ENCODE data around the gene GCN1. TPM values are rescaled to one million over a fixed set of nuclear protein-coding genes. Genes with fewer than 3 reads are reported as not detected.
A peak's percentile ranks its signal among the peaks of the same experiment; 100 is the strongest.
"Not testable (repeated sequence)": the region's sequence is repeated elsewhere in the genome, so short reads cannot be mapped to it uniquely, and the experiment has no call there.

Gene GCN1
- total RNA-seq, 2 donors from 2014 or later = 94.4 to 177 TPM

DNA sequence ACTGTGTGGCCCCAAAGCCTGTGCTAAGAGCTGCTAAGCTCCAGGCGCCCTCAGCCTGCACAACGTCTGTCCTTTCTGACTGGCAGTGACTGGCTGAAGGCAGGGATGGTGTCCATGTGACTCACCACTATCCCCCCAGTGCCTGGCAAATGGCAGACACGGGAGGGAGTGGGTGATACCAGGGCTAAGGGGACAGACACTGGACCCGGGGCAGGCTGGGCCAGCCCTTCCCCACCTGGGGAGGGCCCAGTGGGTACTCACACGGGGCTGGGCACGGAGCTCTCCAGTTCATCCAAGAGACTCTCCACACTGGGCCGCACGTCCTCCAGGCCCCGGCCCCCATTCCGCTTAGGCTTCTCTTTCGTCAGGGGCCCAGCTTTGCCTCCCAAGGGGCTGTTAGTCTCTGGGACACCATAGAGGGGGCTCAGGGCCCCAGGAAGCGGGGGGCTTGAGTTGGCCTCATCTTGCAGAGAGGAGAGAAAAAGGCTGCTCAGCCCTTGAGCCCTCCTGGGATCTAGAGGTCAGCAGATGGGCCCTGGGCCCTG, 27.8 kb upstream of the GCN1 start:
- ATAC-seq (replicated peaks) = no peak
- no peak overlapping the region for H3K4me3 Mint-ChIP-seq
- H3K36me3 Mint-ChIP-seq (ENCODE audit: low read depth) = peaks cover 58% of the 10 kb centered on the region
- H3K27ac Mint-ChIP-seq = peak overlapping the region; percentile 73
- peaks cover 7% of the 10 kb centered on the region for H3K4me1 Mint-ChIP-seq
- H3K27me3 Mint-ChIP-seq = no peaks in the 10 kb centered on the region
- no peaks in the 10 kb centered on the region for H3K9me3 Mint-ChIP-seq

- H3K36me3 Mint-ChIP-seq (ENCODE audit: low read depth) = peaks cover 58% of the 10 kb centered on the region
- no peak for ATAC-seq (replicated peaks)
- no peak overlapping the region for H3K27ac Mint-ChIP-seq
- H3K4me1 Mint-ChIP-seq = peaks cover 7% of the 10 kb centered on the region
- no peaks in the 10 kb centered on the region for H3K9me3 Mint-ChIP-seq
- H3K27me3 Mint-ChIP-seq = no peaks in the 10 kb centered on the region
- H3K4me3 Mint-ChIP-seq = no peak overlapping the region
Observed at GRCh38 chr12:120221576-120221900, 27.0 kb upstream of the GCN1 start.

- peaks cover 7% of the 10 kb centered on the region for H3K4me1 Mint-ChIP-seq
- H3K27me3 Mint-ChIP-seq = no peaks in the 10 kb centered on the region
- no peak for ATAC-seq (replicated peaks)
- H3K9me3 Mint-ChIP-seq = no peaks in the 10 kb centered on the region
- H3K27ac Mint-ChIP-seq = peak overlapping the region; percentile 18
- peaks cover 59% of the 10 kb centered on the region for H3K36me3 Mint-ChIP-seq (ENCODE audit: low read depth)
- no peak overlapping the region for H3K4me3 Mint-ChIP-seq
Observed at GRCh38 chr12:120220838-120221575, 26.5 kb upstream of the GCN1 start.

- H3K36me3 Mint-ChIP-seq (ENCODE audit: low read depth) = peaks cover 63% of the 10 kb centered on the region
Observed at GRCh38 chr12:120218680-120219606, 24.4 kb upstream of the GCN1 start.

GRCh38 chr12:120216742-120217605, 22.5 kb upstream of the GCN1 start:
- no peak for ATAC-seq (replicated peaks)
- no peaks in the 10 kb centered on the region for H3K4me1 Mint-ChIP-seq
- H3K36me3 Mint-ChIP-seq (ENCODE audit: low read depth) = peaks cover 67% of the 10 kb centered on the region
- H3K27me3 Mint-ChIP-seq = no peaks in the 10 kb centered on the region
- no peaks in the 10 kb centered on the region for H3K9me3 Mint-ChIP-seq
- no peak overlapping the region for H3K4me3 Mint-ChIP-seq
- no peak overlapping the region for H3K27ac Mint-ChIP-seq

More at GRCh38 chr12:120218680-120219606, 24.4 kb upstream of the GCN1 start:
- no peaks in the 10 kb centered on the region for H3K4me1 Mint-ChIP-seq
- ATAC-seq (replicated peaks) = no peak
- no peaks in the 10 kb centered on the region for H3K9me3 Mint-ChIP-seq
- no peak overlapping the region for H3K27ac Mint-ChIP-seq
- H3K4me3 Mint-ChIP-seq = no peak overlapping the region
- H3K27me3 Mint-ChIP-seq = no peaks in the 10 kb centered on the region

DNA sequence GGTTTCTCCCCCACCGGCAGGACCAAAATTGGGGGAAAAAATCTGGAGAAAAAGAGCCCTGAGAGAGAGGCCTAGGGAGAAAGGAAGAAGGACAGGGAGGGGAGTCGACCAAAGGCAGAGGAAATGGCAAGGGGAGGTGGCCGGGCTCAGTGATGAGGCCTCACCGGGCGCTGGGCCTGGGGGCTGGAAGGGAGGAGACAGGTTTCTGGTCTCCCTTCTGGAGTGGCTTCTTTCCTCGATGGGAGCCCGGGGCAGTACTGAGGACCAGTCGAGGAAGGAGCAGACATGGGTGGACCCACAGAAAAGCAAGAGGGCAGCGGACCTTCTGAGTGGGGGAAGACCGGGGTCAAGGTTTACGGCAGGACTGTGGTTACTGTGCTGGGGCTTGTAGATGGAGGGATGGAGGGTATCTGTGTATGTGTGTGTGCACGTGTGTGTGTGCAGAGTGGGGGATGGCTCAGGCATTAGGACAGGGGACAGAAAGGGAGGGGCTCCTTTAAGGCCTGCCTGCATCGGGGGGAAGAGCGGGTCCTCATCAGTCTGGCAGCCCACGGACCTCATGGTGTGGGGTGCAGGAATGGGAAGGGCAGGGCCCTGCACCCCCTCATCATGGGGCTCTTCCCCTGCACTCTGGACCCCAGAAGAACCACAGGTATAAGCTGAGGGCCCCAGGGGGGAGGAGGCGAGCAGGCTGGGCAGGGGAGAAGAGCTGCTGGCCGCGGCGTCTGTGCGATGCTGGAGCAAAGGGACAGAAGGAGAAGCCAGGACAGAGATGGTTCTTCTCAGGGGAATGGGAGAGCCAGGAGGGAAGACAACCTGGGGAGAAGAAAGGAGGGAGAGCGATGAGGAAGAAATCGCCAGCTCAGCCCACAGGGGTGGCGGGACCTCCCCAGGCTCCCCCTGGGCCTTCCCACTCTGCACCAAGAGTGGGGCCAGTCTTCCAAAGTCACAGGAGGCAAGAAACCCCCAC, 21.5 kb upstream of the GCN1 start:
- H3K36me3 Mint-ChIP-seq (ENCODE audit: low read depth) = peaks cover 75% of the 10 kb centered on the region
- H3K27ac Mint-ChIP-seq = no peak overlapping the region
- no peak for ATAC-seq (replicated peaks)

GRCh38 chr12:120215357-120215735, 20.8 kb upstream of the GCN1 start:
- no peak overlapping the region for H3K4me3 Mint-ChIP-seq
- peaks cover 75% of the 10 kb centered on the region for H3K36me3 Mint-ChIP-seq (ENCODE audit: low read depth)
- no peaks in the 10 kb centered on the region for H3K9me3 Mint-ChIP-seq
- no peak overlapping the region for H3K27ac Mint-ChIP-seq
- no peaks in the 10 kb centered on the region for H3K27me3 Mint-ChIP-seq
- ATAC-seq (replicated peaks) = no peak
- H3K4me1 Mint-ChIP-seq = peaks cover 6% of the 10 kb centered on the region

More for the DNA sequence above, 21.5 kb upstream of the GCN1 start:
- H3K4me1 Mint-ChIP-seq = peaks cover 6% of the 10 kb centered on the region
- no peaks in the 10 kb centered on the region for H3K27me3 Mint-ChIP-seq
- H3K4me3 Mint-ChIP-seq = no peak overlapping the region
- no peaks in the 10 kb centered on the region for H3K9me3 Mint-ChIP-seq

DNA sequence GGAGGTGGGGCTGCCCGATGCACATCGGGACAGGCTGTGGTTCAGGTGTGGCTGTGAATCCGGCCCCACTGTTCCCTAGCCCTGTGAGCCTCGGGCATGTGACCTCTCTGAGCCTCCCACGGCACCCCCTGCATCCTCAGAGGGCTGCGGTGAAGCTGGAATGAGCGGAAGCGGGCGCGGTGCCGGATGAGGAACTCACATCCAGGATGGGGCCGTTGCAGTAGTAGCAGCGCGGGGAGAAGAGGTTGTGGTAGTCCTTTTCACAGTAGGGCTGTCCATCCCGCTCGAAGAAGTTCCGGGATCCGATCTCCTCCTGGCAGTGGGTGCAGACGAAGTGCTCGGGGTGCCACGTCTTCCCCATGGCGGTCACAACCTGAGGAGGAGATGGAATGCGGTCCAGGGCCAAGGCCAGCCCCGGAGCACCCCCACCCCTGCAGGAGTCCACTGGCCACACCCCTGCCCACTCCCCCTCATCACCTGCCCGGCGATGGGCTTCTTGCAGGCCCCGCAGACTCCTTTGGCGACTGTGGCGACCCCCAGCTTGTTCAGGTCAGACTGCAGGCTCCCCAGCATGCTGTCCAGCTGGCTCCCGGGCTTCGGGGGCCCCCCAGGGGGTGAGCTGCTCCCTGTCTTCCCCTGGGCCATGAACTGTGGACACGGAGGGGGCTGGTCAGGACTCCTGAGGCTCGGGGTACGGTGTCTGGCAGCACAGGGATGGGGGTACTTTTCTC, 20.3 kb upstream of the GCN1 start:
- ATAC-seq (replicated peaks) = no peak
- no peak overlapping the region for H3K27ac Mint-ChIP-seq

DNA sequence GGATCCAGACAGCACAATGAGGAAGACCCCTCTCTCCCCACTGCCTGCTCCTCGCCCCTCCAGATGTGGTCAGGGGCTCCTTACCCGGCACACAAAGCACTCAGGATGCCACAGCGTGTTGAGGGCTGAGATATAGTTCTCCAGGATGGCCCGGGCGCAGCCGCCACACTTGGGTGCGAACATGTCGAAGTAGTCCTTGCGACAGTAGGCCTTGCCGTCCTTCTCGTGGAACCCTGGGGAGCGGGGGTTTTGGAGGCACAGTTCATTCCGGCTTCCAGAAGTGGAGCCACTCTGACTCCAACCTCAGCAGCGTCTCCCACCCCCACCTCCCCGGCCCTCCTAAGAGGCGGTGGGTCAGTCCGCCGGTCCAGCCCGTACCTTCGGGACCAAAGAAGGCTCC, 19.2 kb upstream of the GCN1 start:
- H3K27ac Mint-ChIP-seq = no peak overlapping the region
- H3K27me3 Mint-ChIP-seq = no peaks in the 10 kb centered on the region
- no peak overlapping the region for H3K4me3 Mint-ChIP-seq
- H3K36me3 Mint-ChIP-seq (ENCODE audit: low read depth) = peaks cover 64% of the 10 kb centered on the region
- H3K9me3 Mint-ChIP-seq = no peaks in the 10 kb centered on the region
- H3K4me1 Mint-ChIP-seq = peaks cover 6% of the 10 kb centered on the region
- no peak for ATAC-seq (replicated peaks)

More for the DNA sequence above, 20.3 kb upstream of the GCN1 start:
- Mint-ChIP-seq H3K27me3 (no peaks in the 10 kb centered on the region), H3K4me3 (no peak overlapping the region), H3K9me3 (no peaks in the 10 kb centered on the region), H3K36me3 (ENCODE audit: low read depth) (peaks cover 74% of the 10 kb centered on the region), H3K4me1 (peaks cover 6% of the 10 kb centered on the region)

DNA sequence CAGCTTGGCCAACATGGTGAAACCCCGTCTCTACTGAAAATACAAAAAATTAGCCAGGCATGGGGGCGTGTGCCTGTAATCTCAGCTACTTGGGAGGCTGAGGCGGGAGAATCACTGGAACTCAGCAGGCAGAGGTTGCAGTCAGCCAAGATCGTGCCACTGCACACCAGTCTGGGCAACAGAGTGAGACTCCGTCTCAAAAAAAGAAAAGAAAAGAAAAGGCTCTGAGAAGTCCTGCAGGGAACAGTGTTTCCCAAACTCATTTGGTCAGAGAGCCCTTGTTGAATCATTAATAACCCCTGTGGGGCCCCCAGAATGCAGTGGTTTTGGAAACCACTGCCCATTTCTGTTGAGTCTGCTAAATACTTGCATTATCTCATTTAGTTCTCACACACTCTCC, 18.7 kb upstream of the GCN1 start:
- not testable (repeated sequence) for H3K4me3 Mint-ChIP-seq; H3K9me3 Mint-ChIP-seq; ATAC-seq (replicated peaks); H3K27me3 Mint-ChIP-seq; H3K27ac Mint-ChIP-seq; H3K4me1 Mint-ChIP-seq
- H3K36me3 Mint-ChIP-seq (ENCODE audit: low read depth) = peaks cover 58% of the 10 kb centered on the region

GRCh38 chr12:120212301-120212700, 17.8 kb upstream of the GCN1 start:
- H3K36me3 Mint-ChIP-seq (ENCODE audit: low read depth) = peaks cover 60% of the 10 kb centered on the region
- no peaks in the 10 kb centered on the region for H3K27me3 Mint-ChIP-seq
- H3K4me3 Mint-ChIP-seq = no peak overlapping the region
- H3K9me3 Mint-ChIP-seq = no peaks in the 10 kb centered on the region
- ATAC-seq (replicated peaks) = no peak
- H3K4me1 Mint-ChIP-seq = peaks cover 6% of the 10 kb centered on the region
- H3K27ac Mint-ChIP-seq = no peak overlapping the region

- Mint-ChIP-seq H3K27ac (peak overlapping the region; percentile 68), H3K27me3 (no peaks in the 10 kb centered on the region), H3K36me3 (ENCODE audit: low read depth) (peaks cover 62% of the 10 kb centered on the region), H3K4me3 (no peak overlapping the region), H3K4me1 (peaks cover 6% of the 10 kb centered on the region), H3K9me3 (no peaks in the 10 kb centered on the region)
- ATAC-seq (replicated peaks) = no peak
Observed at GRCh38 chr12:120211904-120212283, 17.4 kb upstream of the GCN1 start.
